Astrocyte (in vitro differentiated cells and primary cell): Measurements from ENCODE around the gene C1orf21. TPM values are rescaled to one million over a fixed set of nuclear protein-coding genes. Genes with fewer than 3 reads are reported as not detected.

Experiments used
- DNase-seq: peaks from one replicate; pipeline ENCODE4 v3.0.0-alpha.2; 2010; ENCODE audit warnings: low read depth
- FAIRE-seq: peaks from 2 replicates; lab custom pipeline; 2011; peaks lifted over from hg19 to GRCh38; lab: Jason Lieb, UNC
- H2AFZ ChIP-seq: 2 replicates; pipeline ENCODE4 v1.6.0; 2012; ENCODE audit warnings: low read depth, low read length, inconsistent platforms
- H3K27ac ChIP-seq: 2 replicates; pipeline ENCODE4 v1.5.1; 2011; ENCODE audit warnings: low read depth, low read length, inconsistent platforms
- H3K27me3 ChIP-seq: 2 replicates; pipeline ENCODE4 v1.6.0; 2011; ENCODE audit warnings: low read length, inconsistent platforms; ENCODE audit not compliant: insufficient read depth
- H3K36me3 ChIP-seq: 2 replicates; pipeline ENCODE4 v1.5.1; 2011; ENCODE audit warnings: low read length, inconsistent platforms; ENCODE audit not compliant: insufficient read depth
- H3K4me1 ChIP-seq: 2 replicates; pipeline ENCODE4 v1.5.1; 2011; ENCODE audit warnings: low read length, inconsistent platforms; ENCODE audit not compliant: insufficient read depth
- H3K4me2 ChIP-seq: 2 replicates; pipeline ENCODE4 v1.6.0; 2012; ENCODE audit warnings: low read length, inconsistent platforms
- H3K4me3 ChIP-seq: 2 replicates; pipeline ENCODE4 v1.5.1; 2011; ENCODE audit warnings: low read depth, mild to moderate bottlenecking, low read length, inconsistent platforms; ENCODE audit not compliant: insufficient read depth
- H3K79me2 ChIP-seq: 2 replicates; pipeline ENCODE4 v1.6.0; 2012; ENCODE audit warnings: mild to moderate bottlenecking, low read length, inconsistent platforms; ENCODE audit not compliant: insufficient read depth
- H3K9ac ChIP-seq: 2 replicates; pipeline ENCODE4 v1.6.0; 2012; ENCODE audit warnings: mild to moderate bottlenecking, low read length, inconsistent platforms
- H3K9me3 ChIP-seq: 2 replicates; pipeline ENCODE4 v1.5.1; 2012; ENCODE audit warnings: low read depth, mild to moderate bottlenecking, low read length, inconsistent platforms; ENCODE audit not compliant: insufficient read depth
- H4K20me1 ChIP-seq: 2 replicates; pipeline ENCODE4 v1.6.0; 2012; ENCODE audit warnings: low read length, inconsistent platforms; ENCODE audit not compliant: insufficient read depth
- H3K27ac Mint-ChIP-seq: one replicate; pipeline ENCODE4 v1.8.0; 2021; ENCODE audit warnings: mild to moderate bottlenecking, mixed read lengths; ENCODE audit not compliant: unreplicated experiment
- H3K27me3 Mint-ChIP-seq: one replicate; pipeline ENCODE4 v1.8.0; 2021; ENCODE audit warnings: low read depth, mixed read lengths; ENCODE audit not compliant: unreplicated experiment
- H3K36me3 Mint-ChIP-seq: one replicate; pipeline ENCODE4 v1.8.0; 2021; ENCODE audit warnings: low read depth, mixed read lengths; ENCODE audit not compliant: unreplicated experiment
- H3K4me1 Mint-ChIP-seq: one replicate; pipeline ENCODE4 v1.8.0; 2021; ENCODE audit warnings: low read depth, mixed read lengths; ENCODE audit not compliant: unreplicated experiment
- H3K4me3 Mint-ChIP-seq: one replicate; pipeline ENCODE4 v1.8.0; 2021; ENCODE audit warnings: mild to moderate bottlenecking, moderate library complexity, mixed read lengths; ENCODE audit not compliant: unreplicated experiment
- H3K9me3 Mint-ChIP-seq: one replicate; pipeline ENCODE4 v1.8.0; 2021; ENCODE audit warnings: mild to moderate bottlenecking, mixed read lengths; ENCODE audit not compliant: unreplicated experiment
- EZH2 ChIP-seq: IDR thresholded peaks from 2 replicates; pipeline ENCODE4 v1.6.1; 2012; ENCODE audit warnings: mild to moderate bottlenecking, low read length, inconsistent platforms; ENCODE audit not compliant: insufficient read depth
- total RNA-seq: library from RNA; stranded (reverse); gene quantifications from 2 replicates; pipeline ENCODE4 v1.2.1, GENCODE V29; 2021
- TF ChIP-seq, protein P1 (sequence below): IDR thresholded peaks from 2 replicates; pipeline ENCODE4 v1.5.1; 2011; ENCODE audit warnings: low read depth, mild to moderate bottlenecking, inconsistent platforms, low read length, moderate library complexity; ENCODE audit not compliant: insufficient read depth

The C1orf21 gene
- total RNA-seq, 1 donor from 2014 or later: 15.1 TPM

DNA sequence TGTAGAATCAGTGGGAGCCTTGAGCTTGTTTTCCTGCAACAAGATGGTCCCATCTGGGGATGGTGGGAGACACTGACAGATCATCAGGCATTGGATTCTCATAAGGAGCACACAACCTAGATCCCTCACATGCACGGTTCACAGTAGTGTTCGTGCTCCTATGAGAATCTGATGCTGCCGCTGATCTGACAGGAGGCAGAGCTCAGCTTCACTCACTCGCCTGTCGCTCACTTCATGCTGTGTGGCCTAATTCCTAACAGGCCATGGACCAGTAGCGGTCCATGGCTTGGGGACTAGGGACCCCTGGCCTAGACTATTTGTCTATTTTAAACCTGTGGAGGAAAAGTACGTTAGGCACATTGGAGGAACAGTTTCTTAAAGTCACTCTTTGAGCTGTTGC is 227.8 kb downstream of the C1orf21 start:
- H3K27ac ChIP-seq: no peak overlapping the region
- no peak overlapping the region for H3K4me2 ChIP-seq
- peaks cover 3% of the 10 kb centered on the region for H3K4me1 Mint-ChIP-seq
- no peaks in the 10 kb centered on the region for H4K20me1 ChIP-seq
- DNase-seq (no peak), FAIRE-seq (no peak)
- H3K4me1 ChIP-seq: no peaks in the 10 kb centered on the region
- H3K4me3 ChIP-seq: no peak overlapping the region
- no peak overlapping the region for H3K4me3 Mint-ChIP-seq
- peaks cover 3% of the 10 kb centered on the region for H3K36me3 Mint-ChIP-seq
- no peak overlapping the region for H2AFZ ChIP-seq
- no peaks in the 10 kb centered on the region for H3K27me3 ChIP-seq
- no peaks in the 10 kb centered on the region for H3K79me2 ChIP-seq
- H3K9me3 Mint-ChIP-seq: no peaks in the 10 kb centered on the region
- H3K9ac ChIP-seq: no peak overlapping the region
- H3K27me3 Mint-ChIP-seq: no peaks in the 10 kb centered on the region
- TF ChIP-seq, protein P1, sequence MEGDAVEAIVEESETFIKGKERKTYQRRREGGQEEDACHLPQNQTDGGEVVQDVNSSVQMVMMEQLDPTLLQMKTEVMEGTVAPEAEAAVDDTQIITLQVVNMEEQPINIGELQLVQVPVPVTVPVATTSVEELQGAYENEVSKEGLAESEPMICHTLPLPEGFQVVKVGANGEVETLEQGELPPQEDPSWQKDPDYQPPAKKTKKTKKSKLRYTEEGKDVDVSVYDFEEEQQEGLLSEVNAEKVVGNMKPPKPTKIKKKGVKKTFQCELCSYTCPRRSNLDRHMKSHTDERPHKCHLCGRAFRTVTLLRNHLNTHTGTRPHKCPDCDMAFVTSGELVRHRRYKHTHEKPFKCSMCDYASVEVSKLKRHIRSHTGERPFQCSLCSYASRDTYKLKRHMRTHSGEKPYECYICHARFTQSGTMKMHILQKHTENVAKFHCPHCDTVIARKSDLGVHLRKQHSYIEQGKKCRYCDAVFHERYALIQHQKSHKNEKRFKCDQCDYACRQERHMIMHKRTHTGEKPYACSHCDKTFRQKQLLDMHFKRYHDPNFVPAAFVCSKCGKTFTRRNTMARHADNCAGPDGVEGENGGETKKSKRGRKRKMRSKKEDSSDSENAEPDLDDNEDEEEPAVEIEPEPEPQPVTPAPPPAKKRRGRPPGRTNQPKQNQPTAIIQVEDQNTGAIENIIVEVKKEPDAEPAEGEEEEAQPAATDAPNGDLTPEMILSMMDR: no peak
- no peak for TF ChIP-seq EZH2
- no peak overlapping the region for H3K27ac Mint-ChIP-seq
- H3K36me3 ChIP-seq: no peaks in the 10 kb centered on the region
- no peaks in the 10 kb centered on the region for H3K9me3 ChIP-seq

DNA sequence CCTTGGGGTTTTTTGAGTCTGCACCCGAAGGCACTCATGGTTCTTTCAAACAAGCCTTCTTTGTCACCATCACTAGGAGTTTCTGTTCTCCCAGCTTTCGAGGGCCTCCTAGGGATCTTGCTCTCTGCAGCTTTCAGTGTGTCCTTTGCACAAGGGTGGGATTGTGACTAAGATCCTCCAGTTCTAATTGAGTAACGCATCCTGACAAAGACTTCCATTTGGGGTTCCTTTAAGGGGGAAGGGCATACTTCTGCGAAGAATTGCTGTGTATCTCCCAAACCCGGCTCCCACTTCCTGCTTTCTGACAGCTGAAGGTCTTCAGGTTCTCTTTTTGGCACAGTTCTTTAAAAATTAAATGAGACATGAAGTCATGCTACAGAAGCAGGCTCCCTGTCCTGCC is 228.5 kb downstream of the C1orf21 start:
- Mint-ChIP-seq H3K4me3 (no peak overlapping the region), H3K27me3 (no peaks in the 10 kb centered on the region), H3K4me1 (peaks cover 3% of the 10 kb centered on the region), H3K36me3 (peaks cover 3% of the 10 kb centered on the region), H3K9me3 (no peaks in the 10 kb centered on the region), H3K27ac (no peak overlapping the region)
- DNase-seq (no peak), FAIRE-seq (no peak)
- Histone ChIP-seq H3K4me2 (no peak overlapping the region), H2AFZ (no peak overlapping the region), H3K9ac (no peak overlapping the region), H3K9me3 (no peaks in the 10 kb centered on the region), H3K27me3 (no peaks in the 10 kb centered on the region), H3K79me2 (no peaks in the 10 kb centered on the region), H3K36me3 (no peaks in the 10 kb centered on the region), H3K4me1 (no peaks in the 10 kb centered on the region), H3K27ac (no peak overlapping the region), H3K4me3 (no peak overlapping the region), H4K20me1 (no peaks in the 10 kb centered on the region)
- no peak for TF ChIP-seq EZH2
- TF ChIP-seq, protein P1: no peak

DNA sequence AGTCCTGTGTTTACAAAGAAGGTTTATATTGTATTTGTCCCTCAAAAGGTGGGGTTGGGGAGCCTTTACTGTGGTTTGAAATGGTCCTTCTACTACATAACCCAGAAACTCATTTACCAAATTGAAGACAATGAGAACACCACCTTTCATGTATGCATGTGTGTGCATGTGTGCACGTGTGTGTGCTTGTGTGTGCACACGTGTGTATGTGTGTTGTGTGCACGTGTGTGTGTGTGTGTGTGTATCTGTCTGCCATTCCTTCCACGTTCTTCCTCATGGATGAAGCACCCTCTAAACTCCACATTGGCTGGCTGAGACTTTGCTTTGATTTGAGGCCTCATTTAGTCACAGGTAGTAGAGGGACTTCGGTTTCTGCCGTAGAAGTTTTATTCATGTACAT is 229.7 kb downstream of the C1orf21 start:
- no peaks in the 10 kb centered on the region for H3K27me3 ChIP-seq
- Mint-ChIP-seq H3K27ac (no peak overlapping the region), H3K36me3 (peaks cover 3% of the 10 kb centered on the region), H3K9me3 (no peaks in the 10 kb centered on the region), H3K4me3 (no peak overlapping the region), H3K4me1 (peaks cover 3% of the 10 kb centered on the region), H3K27me3 (no peaks in the 10 kb centered on the region)
- H3K9me3 ChIP-seq: no peaks in the 10 kb centered on the region
- no peaks in the 10 kb centered on the region for H3K4me1 ChIP-seq
- H4K20me1 ChIP-seq: no peaks in the 10 kb centered on the region
- H3K27ac ChIP-seq: no peak overlapping the region
- H3K79me2 ChIP-seq: no peaks in the 10 kb centered on the region
- no peak for TF ChIP-seq EZH2
- no peak overlapping the region for H2AFZ ChIP-seq
- no peak overlapping the region for H3K4me2 ChIP-seq
- DNase-seq (no peak), FAIRE-seq (no peak)
- no peaks in the 10 kb centered on the region for H3K36me3 ChIP-seq
- H3K9ac ChIP-seq: no peak overlapping the region
- no peak overlapping the region for H3K4me3 ChIP-seq
